GM12878 (cell line): ENCODE measurements around the gene ANO2.

Source experiments
- CTCF ChIP-seq, 3 experiments: IDR thresholded peaks in 2 of 3; conservative IDR thresholded peaks in 1 of 3; 2 replicates each; pipeline ENCODE4 v1.5.1; 2011; ENCODE audit warnings: low read depth in 3 of 3, low read length in 3 of 3, mild to moderate bottlenecking in 3 of 3, control low read depth in 2 of 3, moderate library complexity in 2 of 3, inconsistent platforms in 1 of 3, mixed read lengths in 1 of 3; ENCODE audit not compliant: control insufficient read depth in 2 of 3, insufficient read depth in 1 of 3; ENCODE audit errors: extremely low read depth in 1 of 3
- EZH2 ChIP-seq: IDR thresholded peaks from 2 replicates; pipeline ENCODE4 v1.6.1; 2012; ENCODE audit warnings: low read depth, mild to moderate bottlenecking, control low read depth, inconsistent platforms, low read length, borderline replicate concordance; ENCODE audit not compliant: control insufficient read depth
- POLR2A ChIP-seq: IDR thresholded peaks from 2 replicates; pipeline ENCODE4 v1.6.1; 2011; ENCODE audit warnings: low read depth, mild to moderate bottlenecking, low read length
- POLR2AphosphoS5 ChIP-seq: IDR thresholded peaks from 2 replicates; pipeline ENCODE4 v1.6.1; 2011; ENCODE audit warnings: mild to moderate bottlenecking, low read length, inconsistent platforms
- POU2F2 ChIP-seq: IDR thresholded peaks from 3 replicates; pipeline ENCODE4 v1.6.1; 2011; ENCODE audit warnings: low read depth, mild to moderate bottlenecking, low read length, borderline replicate concordance
- ZBTB33 ChIP-seq: fragments of 450-650 bp; IDR thresholded peaks from 2 replicates; pipeline ENCODE4 v1.6.1; 2017; ENCODE audit warnings: mild to moderate bottlenecking

- no peak for TF ChIP-seq POLR2A
- TF ChIP-seq POLR2AphosphoS5: no peak
- TF ChIP-seq ZBTB33: no peak
- no peak for TF ChIP-seq POU2F2
- no peak for TF ChIP-seq CTCF (IDR thresholded peaks at IDR 0.05 in 2 of 3, conservative IDR thresholded peaks at IDR 0.05 in 1 of 3; ENCODE audit: control insufficient read depth in 2 of 3, extremely low read depth in 1 of 3, insufficient read depth in 1 of 3, low read depth in 3 of 3, low read length in 3 of 3)
- TF ChIP-seq EZH2: no peak
These were observed 31.7 kb upstream of the ANO2 start for GRCh38 chr12:5976711-5977110.
